ENCODE data around the gene GOLGB1. TPM values are rescaled to one million over a fixed set of nuclear protein-coding genes. Genes with fewer than 3 reads are reported as not detected.
"Not testable (repeated sequence)": the region's sequence is repeated elsewhere in the genome, so short reads cannot be mapped to it uniquely, and the experiment has no call there.

GOLGB1 gene
- polyA plus RNA-seq, 1 experiment = 17.3 TPM

- ChIA-PET POLR2A (no interaction called here), CTCF (interaction anchor here (0.9 kb wide), 1 partner anchor 17 kb away, joined by 3 read pairs; no protein-coding TSS in a partner anchor)
- H3K27me3 ChIP-seq (ENCODE audit: control insufficient read depth, insufficient read depth, low read length) = no peaks in the 10 kb centered on the region
- no peak overlapping the region for H3K4me3 ChIP-seq (ENCODE audit: low read depth, low read length)
- DNase-seq (ENCODE audit: low read depth) = no peak
- TF ChIP-seq CTCF (IDR thresholded peaks at IDR 0.05; ENCODE audit: insufficient read depth, low read depth, low read length) = no peak
- H3K36me3 ChIP-seq (ENCODE audit: control insufficient read depth, insufficient read depth, low read length) = peaks cover 9% of the 10 kb centered on the region
Observed at GRCh38 chr3:121690777-121691405, 58.6 kb downstream of the GOLGB1 start.

GRCh38 chr3:121688747-121689146, 60.8 kb downstream of the GOLGB1 start:
- POLR2A ChIA-PET; CTCF ChIA-PET; DNase-seq (ENCODE audit: low read depth); H3K36me3 ChIP-seq (ENCODE audit: control insufficient read depth, insufficient read depth, low read length); H3K4me3 ChIP-seq (ENCODE audit: low read depth, low read length); H3K27me3 ChIP-seq (ENCODE audit: control insufficient read depth, insufficient read depth, low read length): not testable (repeated sequence)

- ChIA-PET CTCF (interaction anchor here (1.5 kb wide), 1 partner anchor 17 kb away, joined by 6 read pairs; no protein-coding TSS in a partner anchor), POLR2A (interaction anchor here (0.6 kb wide), 1 partner anchor 9 kb away, joined by 8 read pairs; no protein-coding TSS in a partner anchor)
- no peak for DNase-seq (ENCODE audit: low read depth)
Observed at GRCh38 chr3:121681792-121682191, 67.7 kb downstream of the GOLGB1 start.

GRCh38 chr3:121677141-121677540, 72.4 kb downstream of the GOLGB1 start:
- POLR2A ChIA-PET = no interaction called here
- Histone ChIP-seq H3K4me3 (ENCODE audit: low read depth, low read length) (no peak overlapping the region), H3K27me3 (ENCODE audit: control insufficient read depth, insufficient read depth, low read length) (no peaks in the 10 kb centered on the region), H3K36me3 (ENCODE audit: control insufficient read depth, insufficient read depth, low read length) (peaks cover 21% of the 10 kb centered on the region)
- no peak for TF ChIP-seq CTCF (IDR thresholded peaks at IDR 0.05; ENCODE audit: insufficient read depth, low read depth, low read length)
- DNase-seq (ENCODE audit: low read depth) = no peak
- CTCF ChIA-PET = no interaction called here

More at GRCh38 chr3:121681792-121682191, 67.7 kb downstream of the GOLGB1 start:
- H3K36me3 ChIP-seq (ENCODE audit: control insufficient read depth, insufficient read depth, low read length) = peaks cover 13% of the 10 kb centered on the region
- TF ChIP-seq CTCF (IDR thresholded peaks at IDR 0.05; ENCODE audit: insufficient read depth, low read depth, low read length) = no peak
- H3K4me3 ChIP-seq (ENCODE audit: low read depth, low read length) = no peak overlapping the region
- H3K27me3 ChIP-seq (ENCODE audit: control insufficient read depth, insufficient read depth, low read length) = no peaks in the 10 kb centered on the region

GRCh38 chr3:121670676-121671075, 78.9 kb downstream of the GOLGB1 start:
- TF ChIP-seq CTCF (IDR thresholded peaks at IDR 0.05; ENCODE audit: insufficient read depth, low read depth, low read length) = no peak
- ChIA-PET POLR2A (no interaction called here), CTCF (interaction anchor here (0.6 to 1.1 kb wide), 2 partner anchors 10 to 91 kb away, joined by 3 to 4 read pairs; no protein-coding TSS in a partner anchor)
- Histone ChIP-seq H3K4me3 (ENCODE audit: low read depth, low read length) (no peak overlapping the region), H3K36me3 (ENCODE audit: control insufficient read depth, insufficient read depth, low read length) (peaks cover 14% of the 10 kb centered on the region), H3K27me3 (ENCODE audit: control insufficient read depth, insufficient read depth, low read length) (no peaks in the 10 kb centered on the region)
- DNase-seq (ENCODE audit: low read depth) = no peak

- Histone ChIP-seq H3K4me3 (ENCODE audit: low read depth, low read length) (no peak overlapping the region), H3K36me3 (ENCODE audit: control insufficient read depth, insufficient read depth, low read length) (peaks cover 18% of the 10 kb centered on the region), H3K27me3 (ENCODE audit: control insufficient read depth, insufficient read depth, low read length) (no peaks in the 10 kb centered on the region)
- no peak for DNase-seq (ENCODE audit: low read depth)
- ChIA-PET CTCF (no interaction called here), POLR2A (no interaction called here)
- TF ChIP-seq CTCF (IDR thresholded peaks at IDR 0.05; ENCODE audit: insufficient read depth, low read depth, low read length) = no peak
Observed at GRCh38 chr3:121667333-121667732, 82.2 kb downstream of the GOLGB1 start.

Measured in BJ (cell line).